ENCODE data around the gene CALN1. TPM values are rescaled to one million over a fixed set of nuclear protein-coding genes. Genes with fewer than 3 reads are reported as not detected.

The CALN1 gene
- total RNA-seq, 1 donor from 2014 or later: not detected

- Histone ChIP-seq H3K4me1 (no peaks in the 10 kb centered on the region), H3K27me3 (no peaks in the 10 kb centered on the region), H3K9me3 (no peaks in the 10 kb centered on the region), H3K4me3 (no peak overlapping the region), H3K36me3 (no peaks in the 10 kb centered on the region), H3K27ac (no peak overlapping the region)
- no peak for TF ChIP-seq CTCF (IDR thresholded peaks at IDR 0.05)
- no peak for DNase-seq
- no peak for ATAC-seq
- intact Hi-C loops (cut with DNase I): no loop called here
Observed at GRCh38 chr7:72064916-72065315, 347.2 kb downstream of the CALN1 start.

DNA sequence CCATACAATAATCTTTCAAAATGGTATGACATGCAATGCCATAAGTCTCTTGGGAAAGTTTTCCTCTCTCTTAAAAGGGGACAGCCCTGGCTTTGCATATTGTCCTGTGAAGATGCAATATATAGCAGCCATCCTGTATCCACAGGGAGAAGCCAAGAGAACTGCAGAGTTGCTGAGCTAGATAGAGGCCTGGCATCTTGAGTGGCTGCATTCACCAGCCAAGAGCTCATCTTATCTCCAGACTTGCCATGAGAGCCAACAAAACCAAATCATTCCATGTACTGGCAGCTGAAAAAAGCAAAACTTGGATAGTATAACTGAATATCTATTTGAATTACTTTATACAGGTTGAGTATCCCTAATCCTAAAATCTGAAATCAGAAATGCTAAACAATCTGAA lies 348.8 kb downstream of the CALN1 start:
- H3K4me1 ChIP-seq: no peaks in the 10 kb centered on the region
- no peaks in the 10 kb centered on the region for H3K36me3 ChIP-seq
- intact Hi-C loops (cut with DNase I): no loop called here
- no peak overlapping the region for H3K4me3 ChIP-seq
- no peaks in the 10 kb centered on the region for H3K9me3 ChIP-seq
- ATAC-seq: no peak
- H3K27me3 ChIP-seq: no peaks in the 10 kb centered on the region
- H3K27ac ChIP-seq: no peak overlapping the region
- no peak for DNase-seq
- no peak for TF ChIP-seq CTCF (IDR thresholded peaks at IDR 0.05)

DNA sequence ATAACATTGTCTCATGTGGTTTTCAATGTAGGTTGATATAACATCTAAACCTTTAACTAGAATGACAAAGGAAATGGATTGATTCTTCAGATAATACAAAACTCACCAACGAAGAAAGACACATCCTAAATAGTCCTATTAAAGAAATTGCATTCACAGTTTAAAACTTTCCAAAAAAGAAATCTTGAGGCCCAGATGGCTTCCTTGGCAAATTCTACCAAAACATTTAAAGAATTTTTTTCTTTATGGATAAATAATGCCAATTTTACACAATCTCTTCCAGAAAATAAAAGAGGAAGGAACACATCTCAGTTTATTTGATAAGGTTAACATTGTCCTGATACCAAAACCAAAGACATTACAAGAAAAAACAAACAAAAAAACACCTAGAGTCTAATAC lies 349.5 kb downstream of the CALN1 start:
- no peak overlapping the region for H3K4me3 ChIP-seq
- intact Hi-C loops (cut with DNase I): no loop called here
- no peak for DNase-seq

GRCh38 chr7:72059925-72060324 lies 352.2 kb downstream of the CALN1 start:
- Histone ChIP-seq H3K9me3 (no peaks in the 10 kb centered on the region), H3K36me3 (no peaks in the 10 kb centered on the region)
- no peak for ATAC-seq

More for the DNA sequence above, 349.5 kb downstream of the CALN1 start:
- ATAC-seq: no peak
- H3K4me1 ChIP-seq: no peaks in the 10 kb centered on the region
- no peaks in the 10 kb centered on the region for H3K9me3 ChIP-seq
- H3K36me3 ChIP-seq: no peaks in the 10 kb centered on the region
- no peak for TF ChIP-seq CTCF (IDR thresholded peaks at IDR 0.05)
- H3K27me3 ChIP-seq: no peaks in the 10 kb centered on the region
- H3K27ac ChIP-seq: no peak overlapping the region

DNA sequence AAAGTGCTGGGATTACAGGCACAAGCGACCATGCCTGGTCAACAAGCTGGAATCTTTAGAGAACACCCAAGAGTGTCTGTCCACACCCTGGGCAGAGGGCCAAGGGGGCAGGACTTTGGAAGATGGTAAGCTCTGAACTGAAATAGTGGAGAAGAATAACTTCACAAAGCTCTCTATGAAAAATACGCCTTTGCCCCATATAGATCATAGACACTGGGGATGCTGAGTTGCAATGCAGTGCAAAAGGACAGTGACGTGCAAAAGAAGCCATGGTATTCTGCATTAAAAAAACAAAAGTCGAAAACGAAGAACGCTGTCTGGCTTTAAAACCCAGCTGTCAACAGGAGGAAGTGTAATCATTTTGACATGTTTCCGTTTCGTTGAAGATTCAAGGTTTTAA lies 353.6 kb downstream of the CALN1 start:
- no peak for ATAC-seq
- Histone ChIP-seq H3K27ac (no peak overlapping the region), H3K36me3 (no peaks in the 10 kb centered on the region), H3K9me3 (no peaks in the 10 kb centered on the region), H3K4me1 (no peaks in the 10 kb centered on the region), H3K27me3 (no peaks in the 10 kb centered on the region), H3K4me3 (peak overlapping the region; percentile 25)
- no peak for TF ChIP-seq CTCF (IDR thresholded peaks at IDR 0.05)
- no peak for DNase-seq
- intact Hi-C loops (cut with DNase I): no loop called here

More at GRCh38 chr7:72059925-72060324, 352.2 kb downstream of the CALN1 start:
- no peak overlapping the region for H3K27ac ChIP-seq
- H3K4me3 ChIP-seq: no peak overlapping the region
- H3K4me1 ChIP-seq: no peaks in the 10 kb centered on the region
- intact Hi-C loops (cut with DNase I): no loop called here
- H3K27me3 ChIP-seq: no peaks in the 10 kb centered on the region
- DNase-seq: no peak
- TF ChIP-seq CTCF (IDR thresholded peaks at IDR 0.05): no peak

DNA sequence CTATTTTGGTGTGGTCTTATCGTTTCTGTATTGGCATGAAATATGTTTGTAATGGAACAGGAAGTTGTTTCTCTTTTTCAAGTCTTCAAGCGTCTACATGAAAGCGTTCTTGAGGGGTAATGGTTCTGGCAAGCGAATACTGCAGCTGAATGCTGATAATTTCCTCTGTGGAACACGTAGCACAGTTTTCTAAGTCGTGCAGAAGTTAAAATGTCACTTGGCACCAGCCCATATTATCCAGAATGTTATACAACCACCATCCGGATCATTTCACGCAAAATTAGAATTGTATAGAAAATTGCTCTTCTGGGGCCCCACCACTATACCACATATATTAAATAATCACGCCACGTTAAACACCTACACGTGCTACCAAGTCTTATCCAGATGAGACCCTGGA lies 354.3 kb downstream of the CALN1 start:
- no peaks in the 10 kb centered on the region for H3K36me3 ChIP-seq
- H3K27ac ChIP-seq: no peak overlapping the region
- TF ChIP-seq CTCF (IDR thresholded peaks at IDR 0.05): no peak
- no peak for DNase-seq
- intact Hi-C loops (cut with DNase I): no loop called here
- H3K9me3 ChIP-seq: no peaks in the 10 kb centered on the region
- H3K4me3 ChIP-seq: no peak overlapping the region
- ATAC-seq: no peak
- no peaks in the 10 kb centered on the region for H3K4me1 ChIP-seq
- no peaks in the 10 kb centered on the region for H3K27me3 ChIP-seq
